K562 (cell line): ENCODE data around the gene FTO. TPM values are rescaled to one million over a fixed set of nuclear protein-coding genes. Genes with fewer than 3 reads are reported as not detected.

Source experiments
- ATAC-seq: fragments of 200-7000 bp; cut with Tn5 transposase; 3 replicates; pipeline ENCODE4 v1.9.1; 2020; ENCODE audit warnings: moderate library complexity
- BruUV-seq: library from RNA; stranded (reverse); fragments of 400-500 nt; replicated peaks from 2 replicates; lab custom pipeline; 2021; lab: Mats Ljungman, UMichigan
- CTCF ChIA-PET: fragments of 300-600 bp; formaldehyde crosslinking; extraction: SDS; loops from one replicate; lab custom pipeline; 2021; ENCODE audit warnings: low intra/inter-chr PET ratio; lab: Yijun Ruan, JAX
- POLR2A ChIA-PET: fragments of 300-600, 350-650 bp; sonication (Branson Sonifier 250); formaldehyde crosslinking; extraction: SDS; loops from one replicate; lab custom pipeline; 2021; ENCODE audit warnings: antibody characterized with exemption, inconsistent platforms; lab: Yijun Ruan, JAX
- DNase-seq, 4 experiments: peaks; one replicate each; pipeline versions ENCODE4 v3.0.0 to v3.0.0-alpha.2; 2011 to 2018; ENCODE audit warnings: low spot score in 3 of 4, mixed read lengths in 3 of 4; ENCODE audit errors: extremely low read depth in 1 of 4
- FAIRE-seq: peaks from 2 replicates; lab custom pipeline; 2011; peaks lifted over from hg19 to GRCh38; lab: Jason Lieb, UNC
- H2AFZ ChIP-seq: 2 replicates; pipeline ENCODE4 v1.6.0; 2011; ENCODE audit warnings: low read depth, low read length, control low read depth, inconsistent platforms
- H3K27ac ChIP-seq: fragments of 200-600 bp; 3 replicates; pipeline ENCODE4 v1.8.0; 2011; ENCODE audit warnings: low read depth, mild to moderate bottlenecking, control low read depth, inconsistent platforms, low read length, moderate library complexity, mixed read lengths; ENCODE audit errors: extremely low read depth
- H3K27me3 ChIP-seq, 2 experiments: fragments of 300-600 bp in 1 of 2; 2 replicates in 1 of 2; 3 replicates in 1 of 2; pipeline versions ENCODE4 v1.6.0 to v1.8.0; 2011; ENCODE audit warnings: inconsistent platforms in 2 of 2, low read length in 2 of 2, mild to moderate bottlenecking in 1 of 2, mixed read lengths in 1 of 2, moderate library complexity in 1 of 2; ENCODE audit not compliant: control insufficient read depth in 2 of 2, insufficient read depth in 2 of 2
- H3K36me3 ChIP-seq: fragments of 300-600 bp; 3 replicates; pipeline ENCODE4 v1.8.0; 2011; ENCODE audit warnings: mild to moderate bottlenecking, low read length, inconsistent platforms; ENCODE audit not compliant: control insufficient read depth, insufficient read depth
- H3K4me1 ChIP-seq, 2 experiments: fragments of 200-600 bp in 1 of 2; replicated peaks in 1 of 2; 2 replicates in 1 of 2; 3 replicates in 1 of 2; pipeline versions ENCODE4 v1.5.1 to v1.8.0; 2011; ENCODE audit warnings: inconsistent platforms in 2 of 2, low read length in 2 of 2, mild to moderate bottlenecking in 1 of 2, mixed read lengths in 1 of 2, moderate library complexity in 1 of 2; ENCODE audit not compliant: control insufficient read depth in 2 of 2, insufficient read depth in 2 of 2
- H3K4me2 ChIP-seq: 2 replicates; pipeline ENCODE4 v1.6.1; 2011; ENCODE audit warnings: low read length, control low read depth, inconsistent platforms, mixed read lengths; ENCODE audit not compliant: insufficient read depth
- H3K4me3 ChIP-seq: fragments of 200-600 bp; sonication (generic), shearing (Covaris generic); 2 replicates; pipeline ENCODE4 v1.5.1; 2016; ENCODE audit warnings: control low read depth, inconsistent platforms
- H3K79me2 ChIP-seq: fragments of 200-600 bp; 3 replicates; pipeline ENCODE4 v1.8.0; 2011; ENCODE audit warnings: low read length, inconsistent platforms; ENCODE audit not compliant: control insufficient read depth, insufficient read depth
- H3K9ac ChIP-seq, 2 experiments: 2 replicates each; pipeline versions ENCODE4 v1.6.0 to v1.6.1; 2011; ENCODE audit warnings: low read depth in 2 of 2, low read length in 2 of 2, control low read depth in 1 of 2, inconsistent platforms in 1 of 2, mild to moderate bottlenecking in 1 of 2, mixed read lengths in 1 of 2; ENCODE audit not compliant: insufficient read depth in 1 of 2
- H3K9me1 ChIP-seq: one replicate; pipeline ENCODE4 v1.6.0; 2011; ENCODE audit warnings: inconsistent platforms, mild to moderate bottlenecking, low read length, moderate library complexity; ENCODE audit not compliant: control insufficient read depth, insufficient read depth
- H3K9me3 ChIP-seq: replicated peaks from 2 replicates; pipeline ENCODE4 v1.5.1; 2011; ENCODE audit warnings: low read depth, low read length, inconsistent platforms; ENCODE audit not compliant: control insufficient read depth, insufficient read depth
- H4K20me1 ChIP-seq: replicated peaks from 2 replicates; pipeline ENCODE4 v1.6.1; 2011; ENCODE audit warnings: low read length, inconsistent platforms, mixed read lengths; ENCODE audit not compliant: control insufficient read depth, insufficient read depth
- CBX8 ChIP-seq: fragments of 200-600 bp; sonication (generic); IDR thresholded peaks from 2 replicates; pipeline ENCODE4 v1.6.1; 2012; ENCODE audit warnings: borderline replicate concordance, mixed run types, low read depth, mild to moderate bottlenecking, moderate library complexity, mixed read lengths, low read length, control low read depth, inconsistent platforms; ENCODE audit not compliant: poor library complexity, severe bottlenecking; ENCODE audit errors: extremely low read depth
- KHSRP ChIP-seq: fragments of 450-650 bp; IDR thresholded peaks from 2 replicates; pipeline ENCODE4 v1.6.1; 2017
- TAL1 ChIP-seq: fragments of 450-650 bp; IDR thresholded peaks from 2 replicates; pipeline ENCODE4 v1.6.1; 2016; ENCODE audit warnings: mild to moderate bottlenecking
- TGIF2 ChIP-seq: sonication (generic); formaldehyde crosslinking; IDR thresholded peaks from 2 replicates; pipeline ENCODE4 v1.8.1; 2022; ENCODE audit warnings: mild to moderate bottlenecking, missing genetic modification reagents, moderate library complexity
- ZNF174 ChIP-seq: fragments of 250-450 bp; sonication (Bioruptor Pico); IDR thresholded peaks from 2 replicates; pipeline ENCODE4 v1.4.0; 2020; ENCODE audit warnings: mild to moderate bottlenecking
- ZNF507 ChIP-seq: conservative IDR thresholded peaks from 2 replicates; pipeline ENCODE4 v1.6.1; 2017; ENCODE audit warnings: missing genetic modification characterization, missing compliant biosample characterization
- WGBS: fragments of 100-300 bp; shearing (Covaris generic); methylation state at CpG from one replicate; pipeline ENCODE4 v1.1.6; 2016; ENCODE audit warnings: low coverage, mixed read lengths; ENCODE audit not compliant: insufficient coverage; ENCODE audit errors: missing lambda C conversion rate; 5-methylcytosine and 5-hydroxymethylcytosine counted together
- in situ Hi-C: fragments of 300-500 bp; cut with MboI; formaldehyde crosslinking; loops from 4 replicates; pipeline ENCODE4 v1.15.0; 2018; ENCODE audit warnings: inconsistent platforms, mixed read lengths
- intact Hi-C: fragments of 100-400 bp; cut with micrococcal nuclease; formaldehyde crosslinking; loops from 2 replicates; pipeline ENCODE4 v1.14.2; 2022
- polyA plus RNA-seq, 8 experiments: library from polyadenylated mRNA; depleted of rRNA in 4 of 8; stranded (reverse) in 5 of 8; unstranded in 3 of 8; fragments of >200 nt; fragmentation: Nextera tagmentation in 2 of 8; fragmentation: Illumina TruSeq in 1 of 8; extraction: Ambion mirVana in 2 of 8; extraction: Trizol in 1 of 8; gene quantifications; 2 replicates each; pipeline versions ENCODE4 v1.2.1 to v1.2.3, GENCODE V29; 2011 to 2014; ENCODE audit warnings: inconsistent platforms in 1 of 8, missing spikeins in 1 of 8
- total RNA-seq, 7 experiments: library from RNA; depleted of rRNA in 6 of 7; stranded (reverse); fragments of >200 nt in 6 of 7; fragmentation: Illumina TruSeq in 2 of 7; extraction: Trizol in 2 of 7; gene quantifications; 2 replicates each; pipeline versions ENCODE4 v1.2.1 to v1.2.3, GENCODE V29; 2011 to 2021; ENCODE audit warnings: low replicate concordance in 1 of 7
- TF ChIP-seq, protein P1 (sequence below), 2 experiments: fragments of 450-650 bp; IDR thresholded peaks; 2 replicates each; pipeline ENCODE4 v1.6.1; 2016
- TF ChIP-seq, protein P2 (sequence below): fragments of 250-450 bp; sonication (Bioruptor Pico); IDR thresholded peaks from 2 replicates; pipeline ENCODE4 v1.8.0; 2022; ENCODE audit warnings: inconsistent platforms

FTO gene
- total and polyA plus RNA-seq, 9 of the 15 experiments (the other 6 are each of a cell fraction or from before 2014, with no cell fraction given): 11.3 to 27.7 (median 25.5) TPM

DNA sequence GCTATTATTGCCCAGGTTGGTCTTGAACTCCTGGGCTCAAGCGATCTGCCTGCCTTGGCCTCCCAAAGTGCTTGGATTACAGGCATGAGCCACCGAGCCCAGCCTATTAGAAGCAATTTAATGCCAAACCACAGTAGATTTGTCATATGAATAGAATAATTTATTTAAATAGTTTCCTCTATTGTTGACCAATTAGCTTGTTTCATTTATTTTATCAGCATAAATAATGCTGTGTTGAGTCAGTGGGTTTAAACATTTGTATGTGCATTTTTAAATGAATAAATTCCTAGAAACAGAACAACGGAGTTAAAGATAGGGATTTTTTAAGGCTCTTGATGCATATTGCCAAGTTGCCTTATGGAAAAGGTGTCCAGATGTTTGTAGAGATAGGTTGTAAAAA lies 26.7 kb downstream of the FTO start:
- H3K4me1 ChIP-seq: peaks cover 0 to 4% of the 10 kb centered on the region in 2 experiments; a peak in 1 of 5 replicates
- DNase-seq: no peak
- FAIRE-seq: no peak
- H2AFZ ChIP-seq: no peak overlapping the region
- no peak overlapping the region for H3K4me3 ChIP-seq
- ChIA-PET CTCF (no interaction called here), POLR2A (no interaction called here)
- no peaks in the 10 kb centered on the region for H3K79me2 ChIP-seq
- no peak for ATAC-seq
- no peak overlapping the region for H3K9ac ChIP-seq
- no peak overlapping the region for H3K27ac ChIP-seq
- H3K27me3 ChIP-seq: no peaks in the 10 kb centered on the region
- peaks cover 3% of the 10 kb centered on the region for H3K9me1 ChIP-seq
- no TSS peak for BruUV-seq
- no peaks in the 10 kb centered on the region for H3K36me3 ChIP-seq
- WGBS: 45% methylated on average over 3 of the region's 3 CpGs
- H3K9me3 ChIP-seq: no peaks in the 10 kb centered on the region
- in situ Hi-C loops: no loop called here
- intact Hi-C loops: no loop called here
- peaks cover 9% of the 10 kb centered on the region; the same call in 1 of the 2 replicates for H4K20me1 ChIP-seq
- H3K4me2 ChIP-seq: no peak overlapping the region
- TF ChIP-seq TGIF2 (CRISPR knock-in tag) (no peak), KHSRP (no peak), TAL1 (0 out of 2 replicates have a peak, but pooled peaks have one; percentile 10)
- TF ChIP-seq, protein P1, sequence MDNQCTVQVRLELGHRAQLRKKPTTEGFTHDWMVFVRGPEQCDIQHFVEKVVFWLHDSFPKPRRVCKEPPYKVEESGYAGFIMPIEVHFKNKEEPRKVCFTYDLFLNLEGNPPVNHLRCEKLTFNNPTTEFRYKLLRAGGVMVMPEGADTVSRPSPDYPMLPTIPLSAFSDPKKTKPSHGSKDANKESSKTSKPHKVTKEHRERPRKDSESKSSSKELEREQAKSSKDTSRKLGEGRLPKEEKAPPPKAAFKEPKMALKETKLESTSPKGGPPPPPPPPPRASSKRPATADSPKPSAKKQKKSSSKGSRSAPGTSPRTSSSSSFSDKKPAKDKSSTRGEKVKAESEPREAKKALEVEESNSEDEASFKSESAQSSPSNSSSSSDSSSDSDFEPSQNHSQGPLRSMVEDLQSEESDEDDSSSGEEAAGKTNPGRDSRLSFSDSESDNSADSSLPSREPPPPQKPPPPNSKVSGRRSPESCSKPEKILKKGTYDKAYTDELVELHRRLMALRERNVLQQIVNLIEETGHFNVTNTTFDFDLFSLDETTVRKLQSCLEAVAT (IDR thresholded peaks at IDR 0.05): no peak

DNA sequence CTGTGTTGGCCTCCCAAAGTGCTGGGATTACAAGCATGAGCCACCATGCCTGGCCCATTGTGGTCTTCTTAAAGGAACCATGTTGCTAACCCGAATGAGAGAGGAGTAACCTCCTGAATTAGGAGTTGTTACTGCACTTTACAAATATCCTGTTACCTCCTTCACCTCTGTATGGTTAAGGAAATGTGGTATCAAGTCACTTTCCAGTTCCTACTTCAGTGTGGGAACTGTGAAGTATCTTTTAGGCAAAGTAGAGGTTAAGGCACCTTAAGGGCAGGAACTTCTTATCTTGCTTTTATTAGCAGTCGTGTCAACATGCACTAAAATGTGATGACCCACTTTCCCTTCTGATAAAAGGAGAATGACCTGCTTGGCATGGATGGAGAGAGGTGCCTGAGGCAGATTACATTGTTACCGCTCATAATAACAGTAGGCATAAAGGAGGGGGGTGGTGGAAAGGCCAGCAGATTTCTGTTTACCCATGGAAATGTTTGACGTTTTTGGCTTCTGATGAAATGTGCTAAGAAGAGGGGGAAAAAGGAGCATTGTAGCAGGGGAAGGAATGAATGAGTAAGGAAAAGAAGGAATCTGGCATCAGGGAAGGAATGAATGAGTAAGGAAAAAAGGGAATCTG lies 28.5 kb downstream of the FTO start:
- no peak for DNase-seq
- no peaks in the 10 kb centered on the region for H3K27me3 ChIP-seq
- no peak overlapping the region for H2AFZ ChIP-seq
- ChIA-PET POLR2A (no interaction called here), CTCF (no interaction called here)
- no peaks in the 10 kb centered on the region for H3K9me3 ChIP-seq
- H3K9me1 ChIP-seq: no peaks in the 10 kb centered on the region
- intact Hi-C loops: no loop called here
- H3K4me2 ChIP-seq: no peak overlapping the region
- H3K79me2 ChIP-seq: no peaks in the 10 kb centered on the region
- no peak overlapping the region for H3K27ac ChIP-seq
- no TSS peak for BruUV-seq
- ATAC-seq: no peak
- peaks cover 8% of the 10 kb centered on the region; the same call in 1 of the 2 replicates for H4K20me1 ChIP-seq
- no peak for FAIRE-seq
- 16% methylated on average over 4 of the region's 4 CpGs for WGBS
- no peaks in the 10 kb centered on the region for H3K36me3 ChIP-seq
- in situ Hi-C loops: no loop called here
- TF ChIP-seq ZNF174 (CRISPR knock-in tag) (no peak), ZNF507 (no peak), CBX8 (no peak)
- TF ChIP-seq, protein P2, sequence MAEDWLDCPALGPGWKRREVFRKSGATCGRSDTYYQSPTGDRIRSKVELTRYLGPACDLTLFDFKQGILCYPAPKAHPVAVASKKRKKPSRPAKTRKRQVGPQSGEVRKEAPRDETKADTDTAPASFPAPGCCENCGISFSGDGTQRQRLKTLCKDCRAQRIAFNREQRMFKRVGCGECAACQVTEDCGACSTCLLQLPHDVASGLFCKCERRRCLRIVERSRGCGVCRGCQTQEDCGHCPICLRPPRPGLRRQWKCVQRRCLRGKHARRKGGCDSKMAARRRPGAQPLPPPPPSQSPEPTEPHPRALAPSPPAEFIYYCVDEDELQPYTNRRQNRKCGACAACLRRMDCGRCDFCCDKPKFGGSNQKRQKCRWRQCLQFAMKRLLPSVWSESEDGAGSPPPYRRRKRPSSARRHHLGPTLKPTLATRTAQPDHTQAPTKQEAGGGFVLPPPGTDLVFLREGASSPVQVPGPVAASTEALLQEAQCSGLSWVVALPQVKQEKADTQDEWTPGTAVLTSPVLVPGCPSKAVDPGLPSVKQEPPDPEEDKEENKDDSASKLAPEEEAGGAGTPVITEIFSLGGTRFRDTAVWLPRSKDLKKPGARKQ (CRISPR knock-in tag): no peak
- H3K9ac ChIP-seq: no peak overlapping the region
- H3K4me3 ChIP-seq: no peak overlapping the region
- no peaks in the 10 kb centered on the region for H3K4me1 ChIP-seq
